ENCODE results near the gene PARD3.
"Not testable (repeated sequence)": the region's sequence is repeated elsewhere in the genome, so short reads cannot be mapped to it uniquely, and the experiment has no call there.

PARD3 gene

GRCh38 chr10:34768972-34769330, 46.1 kb downstream of the PARD3 start:
- DNase-seq (ENCODE audit: insufficient read length, low spot score) (no peak), FAIRE-seq (peak; percentile 68)

GRCh38 chr10:34768261-34768971, 46.7 kb downstream of the PARD3 start:
- FAIRE-seq (peak; percentile 71), DNase-seq (ENCODE audit: insufficient read length, low spot score) (no peak)

DNA sequence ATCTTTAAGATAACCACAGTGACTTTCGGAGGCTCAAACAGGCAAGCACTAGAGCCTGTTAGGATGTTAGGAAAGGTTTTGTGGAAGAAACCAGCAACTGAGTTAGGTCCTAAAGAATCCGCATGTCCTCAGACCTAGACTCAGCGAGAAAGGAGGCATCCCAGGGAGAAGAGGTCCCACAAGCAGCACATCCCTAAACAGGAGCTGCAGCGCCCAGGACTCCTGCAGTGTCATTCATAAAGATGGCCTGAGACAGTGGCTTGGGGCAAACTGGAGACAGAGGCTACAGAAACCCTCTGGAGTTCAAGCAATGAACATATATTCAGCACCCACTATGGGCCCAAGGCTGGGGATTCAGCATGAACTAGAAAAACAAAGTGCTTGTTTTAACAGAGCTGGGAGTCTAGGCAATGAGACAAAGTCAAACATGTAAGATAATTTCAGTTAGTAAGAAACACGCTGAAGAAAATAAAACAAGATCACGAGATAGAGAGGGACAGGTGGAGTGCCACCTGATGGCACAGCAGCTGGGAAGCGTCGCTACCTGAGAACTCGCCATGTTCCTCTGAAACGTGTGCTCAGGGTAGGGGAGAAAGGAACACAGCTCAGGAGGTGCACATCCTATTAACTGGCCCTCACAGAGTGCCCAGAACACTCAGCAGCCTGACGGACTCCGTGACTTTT, 48.1 kb downstream of the PARD3 start:
- DNase-seq (ENCODE audit: insufficient read length, low spot score) (no peak), FAIRE-seq (peak; percentile 9)

DNA sequence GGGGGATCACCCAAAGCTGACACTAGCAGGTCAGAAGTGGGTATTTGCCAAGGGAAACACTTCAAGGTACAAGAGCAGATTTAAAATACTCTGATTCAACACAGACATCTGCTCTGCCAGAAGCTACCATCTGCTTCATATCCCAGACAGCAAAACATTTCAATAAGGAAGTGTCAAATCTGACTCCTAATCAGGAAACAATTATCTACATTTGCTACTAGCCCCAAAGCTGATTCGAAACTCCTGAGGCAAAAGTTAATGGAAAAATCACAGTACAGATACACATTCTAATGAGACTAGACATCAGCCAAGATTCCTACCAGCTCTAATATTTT, 48.9 kb downstream of the PARD3 start:
- no peak for FAIRE-seq
- DNase-seq (ENCODE audit: insufficient read length, low spot score), result no peak

GRCh38 chr10:34764472-34764946, 50.6 kb downstream of the PARD3 start:
- DNase-seq (ENCODE audit: insufficient read length, low spot score) (no peak), FAIRE-seq (no peak)

GRCh38 chr10:34762603-34763299, 52.3 kb downstream of the PARD3 start:
- FAIRE-seq, result peak; percentile 84
- no peak for DNase-seq (ENCODE audit: insufficient read length, low spot score)

DNA sequence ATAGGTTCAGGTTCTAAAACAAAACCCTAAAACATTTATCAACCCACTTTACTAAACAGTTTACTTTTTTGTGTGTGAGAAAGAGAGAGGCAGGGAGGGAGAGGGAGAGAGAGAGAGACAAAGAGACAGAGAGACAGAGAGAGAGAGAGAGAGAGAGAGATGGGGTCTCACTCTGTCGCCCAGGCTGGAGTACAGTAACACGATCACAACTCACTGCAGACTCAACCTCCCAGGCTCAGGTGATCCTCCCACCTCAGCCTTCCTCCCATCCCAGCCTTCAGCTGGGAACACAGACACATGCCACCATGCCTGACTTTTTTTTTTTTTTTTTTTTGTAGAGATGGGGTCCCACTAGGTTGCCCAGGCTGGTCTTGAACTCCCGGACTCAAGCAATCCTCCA, 52.9 kb downstream of the PARD3 start:
- FAIRE-seq, result no peak

GRCh38 chr10:34761453-34761852, 53.6 kb downstream of the PARD3 start:
- no peak for FAIRE-seq
- no peak for DNase-seq (ENCODE audit: insufficient read length, low spot score)

More for the DNA sequence above, 52.9 kb downstream of the PARD3 start:
- DNase-seq (ENCODE audit: insufficient read length, low spot score), result no peak

DNA sequence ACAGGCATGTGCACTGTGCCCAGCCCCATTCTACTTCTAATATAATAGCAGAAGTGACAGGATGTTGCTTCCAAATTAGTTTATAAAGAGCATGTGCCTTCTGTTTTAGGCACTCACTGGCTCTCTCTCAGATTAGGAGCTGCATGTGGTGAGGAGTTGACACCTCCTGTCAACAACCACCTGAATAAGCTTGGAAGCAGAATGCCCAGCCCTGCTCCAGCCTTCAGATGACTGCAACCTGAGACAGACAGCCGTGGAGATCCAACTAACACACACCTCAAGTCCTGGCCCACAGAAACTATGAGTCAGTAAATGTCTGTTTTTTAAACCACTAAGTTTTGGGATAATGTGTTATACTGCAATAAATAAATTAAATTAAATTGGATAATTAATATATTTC, 54.5 kb downstream of the PARD3 start:
- DNase-seq (ENCODE audit: insufficient read length, low spot score), result no peak
- no peak for FAIRE-seq

DNA sequence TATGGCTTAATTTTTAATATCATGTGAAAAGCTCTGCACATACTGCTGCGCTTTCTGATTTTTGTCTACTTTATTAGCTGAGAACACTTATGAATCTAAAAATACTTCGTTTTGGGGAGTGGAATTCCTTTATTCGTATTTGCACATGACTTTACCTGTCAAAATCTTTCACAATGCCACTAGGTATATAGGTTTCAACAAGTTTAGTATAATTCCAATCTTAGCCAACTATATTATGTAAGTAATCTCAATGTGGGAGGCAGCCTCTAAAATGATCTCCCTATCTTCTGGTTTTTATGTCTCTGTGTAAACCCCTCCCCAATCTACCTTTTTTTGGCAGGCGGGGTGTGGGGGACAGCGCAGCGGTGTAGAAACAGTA, 55.3 kb downstream of the PARD3 start:
- DNase-seq (ENCODE audit: insufficient read length, low spot score), result no peak
- no peak for FAIRE-seq

- DNase-seq (ENCODE audit: insufficient read length, low spot score) (no peak), FAIRE-seq (peak; percentile 73)
Observed at GRCh38 chr10:34759161-34759836, 55.8 kb downstream of the PARD3 start.

- FAIRE-seq (peak; percentile 99), DNase-seq (ENCODE audit: insufficient read length, low spot score) (peak; percentile 93)
Observed at GRCh38 chr10:34758447-34758996, 56.6 kb downstream of the PARD3 start.

DNA sequence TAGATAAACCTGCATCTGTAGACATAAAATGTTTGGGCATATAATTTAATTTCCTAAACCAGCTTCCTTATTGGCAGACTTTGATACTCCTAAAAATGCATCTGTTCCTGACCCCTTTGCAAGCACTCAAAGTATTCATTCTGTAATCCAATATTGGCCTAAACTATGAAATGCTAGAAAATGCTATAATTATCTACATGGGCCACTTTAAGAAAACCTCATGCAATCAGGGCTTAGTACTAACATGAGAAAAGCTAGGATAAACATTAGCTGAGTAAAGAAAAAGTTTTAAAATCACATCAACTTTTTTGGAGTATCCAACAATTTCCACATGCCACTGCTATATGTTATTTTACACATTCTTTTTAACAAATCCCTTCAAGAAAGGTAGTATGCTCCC, 57.2 kb downstream of the PARD3 start:
- no peak for DNase-seq (ENCODE audit: insufficient read length, low spot score)
- FAIRE-seq, result no peak

DNA sequence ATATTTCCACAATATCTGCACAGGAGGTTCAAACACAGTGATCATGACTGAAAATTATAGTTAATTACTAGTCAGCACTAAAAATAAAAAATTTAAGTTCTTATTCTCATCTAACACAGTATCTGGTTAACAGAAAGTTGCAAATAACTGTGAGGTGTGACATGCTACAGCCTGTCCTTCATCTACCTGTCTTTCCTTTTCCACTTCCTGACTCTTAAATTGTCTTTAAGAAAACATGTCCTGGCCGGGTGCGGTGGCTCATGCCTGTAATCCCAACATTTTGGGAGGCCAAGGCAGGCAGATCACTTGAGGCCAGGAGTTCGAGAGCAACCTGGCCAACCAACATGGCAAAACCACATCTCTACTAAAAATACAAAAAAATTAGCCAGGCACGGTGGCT, 57.9 kb downstream of the PARD3 start:
- DNase-seq (ENCODE audit: insufficient read length, low spot score); FAIRE-seq: not testable (repeated sequence)

DNA sequence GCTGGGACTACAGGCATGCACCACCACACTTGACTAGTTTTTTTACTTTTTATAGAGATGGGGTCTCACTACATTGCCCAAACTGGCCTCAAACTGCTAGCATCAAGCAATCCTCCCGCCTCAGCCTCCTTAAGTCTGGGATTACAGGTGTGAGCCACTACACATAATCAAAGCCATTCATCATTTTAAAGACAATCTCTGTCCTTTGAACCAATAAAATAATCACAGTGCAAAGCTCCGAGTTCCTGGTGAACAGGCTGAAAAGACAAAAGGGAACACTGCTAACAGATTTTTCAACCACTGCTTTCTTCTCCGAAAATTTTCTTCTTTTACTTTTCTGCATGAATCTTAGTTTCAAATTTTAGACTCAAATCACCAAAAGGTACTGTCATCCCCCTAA, 58.5 kb downstream of the PARD3 start:
- FAIRE-seq (no peak), DNase-seq (ENCODE audit: insufficient read length, low spot score) (no peak)

GRCh38 chr10:34753014-34753757, 61.9 kb downstream of the PARD3 start:
- DNase-seq (ENCODE audit: insufficient read length, low spot score) (no peak), FAIRE-seq (no peak)

- peak; percentile 16 for FAIRE-seq
Observed at GRCh38 chr10:34751272-34751671, 63.8 kb downstream of the PARD3 start.

GRCh38 chr10:34750795-34751194, 64.3 kb downstream of the PARD3 start:
- peak; percentile 63 for FAIRE-seq
- not testable (repeated sequence) for DNase-seq (ENCODE audit: insufficient read length, low spot score)

More at GRCh38 chr10:34751272-34751671, 63.8 kb downstream of the PARD3 start:
- DNase-seq (ENCODE audit: insufficient read length, low spot score), result no peak

GRCh38 chr10:34748767-34749166, 66.3 kb downstream of the PARD3 start:
- FAIRE-seq (peak; percentile 94), DNase-seq (ENCODE audit: insufficient read length, low spot score) (no peak)

DNA sequence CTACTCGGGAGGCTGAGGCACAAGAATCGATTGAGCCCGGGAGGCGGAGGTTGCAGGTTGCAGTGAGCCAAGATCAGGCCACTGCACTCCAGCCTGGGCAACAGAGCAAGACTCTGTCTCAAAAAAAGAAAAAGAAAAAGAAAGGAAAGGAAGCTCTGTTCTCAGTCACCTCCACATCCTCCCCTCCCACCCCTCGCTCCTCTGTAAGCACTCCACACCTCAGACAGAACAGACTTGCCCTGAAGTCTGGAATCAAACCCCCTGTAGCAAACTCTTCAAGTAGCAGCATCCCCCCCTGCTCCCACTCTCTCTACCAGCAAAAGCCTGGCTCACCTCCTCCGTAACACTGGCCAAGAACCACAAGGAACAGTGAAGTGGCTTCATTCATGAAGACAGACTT, 66.7 kb downstream of the PARD3 start:
- FAIRE-seq (no peak), DNase-seq (ENCODE audit: insufficient read length, low spot score) (no peak)
